D721Med (cell line): ENCODE measurements around the gene SYNE1.
"Not testable (repeated sequence)": the region's sequence is repeated elsewhere in the genome, so short reads cannot be mapped to it uniquely, and the experiment has no call there.

ENCODE experiments used
- DNase-seq: peaks from one replicate; pipeline ENCODE4 v3.0.0; 2011; ENCODE audit warnings: low spot score; ENCODE audit not compliant: insufficient read length
- FAIRE-seq: peaks from 2 replicates; lab custom pipeline; 2011; peaks lifted over from hg19 to GRCh38; lab: Jason Lieb, UNC
- TF ChIP-seq, protein P1 (sequence below): IDR thresholded peaks from 2 replicates; pipeline ENCODE4 v1.5.1; 2012; ENCODE audit warnings: mild to moderate bottlenecking, control low read depth; ENCODE audit not compliant: insufficient read depth; ENCODE audit errors: missing control alignments

SYNE1 gene

DNA sequence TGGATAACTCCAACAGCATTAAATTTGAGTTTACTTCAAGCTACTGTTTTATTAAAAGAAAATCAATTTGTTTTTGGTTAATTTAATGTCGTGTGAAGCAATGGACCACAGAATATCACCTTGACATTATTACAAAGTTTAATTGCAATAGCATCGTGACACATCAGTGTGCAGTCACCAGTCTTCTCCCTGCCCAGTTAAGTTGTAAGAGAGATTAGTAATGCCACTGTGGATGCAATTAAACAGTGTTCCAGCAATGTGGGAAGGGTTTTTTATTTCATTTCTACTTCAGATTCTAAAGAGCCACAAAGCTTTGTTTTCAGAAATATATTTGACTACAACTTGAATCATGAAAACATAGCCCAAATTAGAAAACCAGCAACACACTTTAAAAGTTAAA lies 128.7 kb downstream of the SYNE1 start:
- TF ChIP-seq, protein P1, sequence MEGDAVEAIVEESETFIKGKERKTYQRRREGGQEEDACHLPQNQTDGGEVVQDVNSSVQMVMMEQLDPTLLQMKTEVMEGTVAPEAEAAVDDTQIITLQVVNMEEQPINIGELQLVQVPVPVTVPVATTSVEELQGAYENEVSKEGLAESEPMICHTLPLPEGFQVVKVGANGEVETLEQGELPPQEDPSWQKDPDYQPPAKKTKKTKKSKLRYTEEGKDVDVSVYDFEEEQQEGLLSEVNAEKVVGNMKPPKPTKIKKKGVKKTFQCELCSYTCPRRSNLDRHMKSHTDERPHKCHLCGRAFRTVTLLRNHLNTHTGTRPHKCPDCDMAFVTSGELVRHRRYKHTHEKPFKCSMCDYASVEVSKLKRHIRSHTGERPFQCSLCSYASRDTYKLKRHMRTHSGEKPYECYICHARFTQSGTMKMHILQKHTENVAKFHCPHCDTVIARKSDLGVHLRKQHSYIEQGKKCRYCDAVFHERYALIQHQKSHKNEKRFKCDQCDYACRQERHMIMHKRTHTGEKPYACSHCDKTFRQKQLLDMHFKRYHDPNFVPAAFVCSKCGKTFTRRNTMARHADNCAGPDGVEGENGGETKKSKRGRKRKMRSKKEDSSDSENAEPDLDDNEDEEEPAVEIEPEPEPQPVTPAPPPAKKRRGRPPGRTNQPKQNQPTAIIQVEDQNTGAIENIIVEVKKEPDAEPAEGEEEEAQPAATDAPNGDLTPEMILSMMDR = no peak
- DNase-seq (no peak), FAIRE-seq (no peak)

DNA sequence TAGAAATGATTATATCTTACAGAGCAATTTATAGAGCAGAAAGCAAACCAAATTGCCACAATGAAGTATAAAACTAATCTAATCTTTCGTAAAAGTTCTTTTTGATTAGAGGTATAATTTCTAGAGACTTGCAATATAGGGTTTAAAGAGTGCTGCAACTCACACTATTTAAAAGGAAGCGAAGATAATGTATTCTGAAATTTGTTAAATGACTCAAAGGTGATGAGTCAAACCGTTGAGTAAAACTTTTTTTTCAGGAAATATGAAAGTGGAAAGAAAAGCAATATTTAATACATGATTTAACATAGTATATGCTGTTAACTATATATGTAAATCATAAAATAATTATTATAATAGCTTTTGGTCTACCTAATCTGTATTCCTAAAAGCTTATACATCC lies 133.6 kb downstream of the SYNE1 start:
- FAIRE-seq (no peak), DNase-seq (no peak)
- TF ChIP-seq, protein P1 = no peak

DNA sequence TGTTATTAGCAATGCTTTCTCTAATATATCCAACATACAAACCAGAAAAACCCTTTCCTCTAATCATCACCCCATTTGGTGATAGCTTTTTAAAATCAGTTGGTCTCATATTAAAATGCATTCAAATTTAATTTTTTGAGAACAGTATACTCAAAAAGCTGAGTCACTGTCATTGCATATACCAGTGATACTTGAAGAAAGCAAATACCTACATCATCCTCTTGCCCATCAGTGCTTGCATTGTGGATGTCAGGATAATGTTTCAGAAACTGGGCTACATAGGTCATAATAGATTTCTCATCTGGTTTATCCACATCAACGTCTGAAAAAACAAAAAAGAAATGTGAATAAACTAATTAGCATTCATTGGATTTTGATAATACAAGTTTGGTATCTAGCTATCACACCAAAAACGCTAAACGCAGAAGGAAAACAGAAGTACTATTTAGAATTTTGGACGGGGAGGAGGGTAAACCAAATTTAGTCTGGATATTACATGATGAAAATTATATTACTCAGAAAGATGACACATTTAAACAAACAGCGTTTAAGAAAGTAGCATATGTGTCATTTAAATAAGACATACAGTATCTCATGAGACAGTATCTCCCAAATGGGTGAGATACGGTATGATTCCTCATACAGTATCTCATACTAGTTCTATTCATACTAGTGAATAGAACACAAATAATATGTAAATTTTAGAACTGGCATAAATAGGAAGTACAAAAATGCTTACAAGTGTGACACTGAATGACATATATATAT lies 134.6 kb downstream of the SYNE1 start:
- no peak for DNase-seq
- TF ChIP-seq, protein P1 = no peak
- FAIRE-seq = no peak

DNA sequence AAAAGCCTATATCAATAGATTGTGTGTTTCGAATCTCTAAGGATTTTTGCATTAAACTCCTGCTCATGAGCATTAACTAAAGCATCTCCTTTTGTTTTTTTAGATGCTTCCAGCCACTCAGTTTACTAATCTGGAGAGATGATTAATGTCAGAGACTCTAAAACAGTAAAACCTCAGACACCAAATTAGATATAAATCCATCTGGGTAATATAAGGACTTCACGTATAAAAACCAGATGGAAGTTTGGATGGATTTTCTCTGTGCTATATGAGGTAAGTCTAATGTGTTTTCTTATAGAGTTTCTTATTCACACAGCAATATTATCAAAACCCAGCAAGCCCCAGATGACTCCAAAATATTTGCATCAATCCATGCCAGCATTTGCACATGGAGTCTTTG lies 137.2 kb downstream of the SYNE1 start:
- peak; percentile 41 for FAIRE-seq
- TF ChIP-seq, protein P1 = no peak
- DNase-seq = no peak

DNA sequence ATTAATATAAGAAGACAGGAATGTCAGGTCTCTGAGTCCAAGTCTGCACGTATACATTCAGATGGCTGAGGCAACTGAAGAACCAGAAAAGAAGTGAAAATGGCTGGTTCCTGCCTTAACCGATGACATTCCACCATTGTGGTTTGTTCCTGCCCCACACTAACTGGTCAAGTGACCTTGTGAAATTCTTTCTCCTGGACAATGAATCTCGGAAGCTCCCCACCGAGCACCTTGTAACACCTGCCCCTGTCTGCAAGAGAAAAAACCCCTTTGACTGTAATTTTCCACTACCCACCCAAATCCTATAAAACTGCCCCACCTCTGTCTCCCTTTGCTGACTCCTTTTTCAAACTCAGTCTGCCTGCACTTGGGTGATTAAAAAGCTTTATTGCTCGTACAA lies 140.4 kb downstream of the SYNE1 start:
- TF ChIP-seq, protein P1 = no peak

DNA sequence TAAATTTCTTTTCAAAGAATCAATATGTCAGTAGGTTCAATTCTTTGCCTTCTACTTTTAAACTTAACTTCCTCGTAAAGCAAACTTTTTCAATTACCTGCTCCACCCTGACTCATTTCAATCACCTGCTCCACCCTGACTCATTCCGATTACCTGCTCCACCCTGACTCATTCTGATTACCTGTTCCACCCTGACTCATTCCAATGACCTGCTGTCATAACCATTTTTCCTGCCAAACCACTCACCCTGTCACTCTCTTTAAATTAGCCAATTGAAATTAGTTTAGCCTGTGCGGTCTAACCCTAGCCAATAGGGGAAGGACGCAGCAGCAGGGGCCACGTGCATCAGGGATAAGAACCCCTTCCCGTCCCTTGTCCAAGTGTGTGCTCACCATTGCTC lies 141.7 kb downstream of the SYNE1 start:
- FAIRE-seq, DNase-seq: not testable (repeated sequence)

More for the DNA sequence above, 140.4 kb downstream of the SYNE1 start:
- no peak for DNase-seq
- FAIRE-seq = no peak

DNA sequence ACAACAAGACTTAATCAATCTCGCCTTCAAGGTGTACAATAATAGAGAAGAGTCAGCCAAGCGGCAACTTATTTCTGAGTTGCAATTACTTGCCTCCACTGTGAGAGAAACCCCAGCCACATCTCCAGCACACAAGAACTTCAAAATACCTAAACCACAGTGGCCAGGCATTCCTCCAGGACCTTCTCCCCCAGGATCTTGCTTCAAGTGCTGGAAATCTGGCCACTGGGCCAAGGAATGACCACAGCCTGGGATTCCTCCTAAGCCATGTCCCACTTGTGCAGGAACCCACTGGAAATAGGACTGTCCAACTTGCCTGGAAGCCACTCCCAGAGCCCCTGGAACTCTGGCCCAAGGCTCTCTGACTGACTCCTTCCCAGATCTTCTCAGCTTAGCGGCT lies 144.9 kb downstream of the SYNE1 start:
- not testable (repeated sequence) for DNase-seq, FAIRE-seq

DNA sequence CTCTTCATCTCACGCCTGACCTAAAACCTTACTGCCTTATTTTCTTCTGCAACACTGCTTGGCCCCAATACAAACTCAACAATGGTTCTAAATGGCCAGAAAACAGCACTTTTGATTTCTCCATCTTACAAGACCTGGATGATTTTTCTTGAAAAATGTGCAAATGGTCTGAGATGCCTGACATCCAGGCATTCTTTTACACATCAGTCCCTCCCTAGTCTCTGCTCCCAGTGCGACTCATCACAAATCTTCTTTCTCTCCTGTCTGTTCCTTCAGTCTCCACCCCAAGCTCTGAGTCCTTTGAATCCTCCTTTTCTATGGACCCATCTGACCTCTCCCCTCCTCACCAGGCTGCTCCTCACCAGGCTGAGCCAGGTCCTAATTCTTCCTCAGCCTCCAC lies 145.7 kb downstream of the SYNE1 start:
- FAIRE-seq, DNase-seq: not testable (repeated sequence)

DNA sequence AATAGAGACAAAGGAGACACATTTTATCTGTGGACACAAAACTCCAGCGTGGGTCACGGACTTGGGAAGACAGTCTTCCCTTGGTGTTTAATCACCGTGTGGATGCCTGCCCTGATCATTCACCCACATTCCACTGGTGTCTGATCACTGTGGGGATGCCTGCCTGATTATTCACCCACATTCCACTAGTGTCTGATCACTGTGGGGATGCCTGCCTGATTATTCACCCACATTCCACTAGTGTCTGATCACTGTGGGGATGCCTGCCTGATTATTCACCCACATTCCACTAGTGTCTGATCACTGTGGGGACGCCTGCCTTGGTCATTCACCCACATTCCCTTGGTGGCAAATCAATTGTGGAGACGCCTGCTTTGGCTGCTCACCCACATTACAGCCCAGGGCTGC lies 146.2 kb downstream of the SYNE1 start:
- not testable (repeated sequence) for FAIRE-seq, DNase-seq
